Measurements from ENCODE around the gene ETV4.

ETV4 gene

GRCh38 chr17:43543771-43544575 is 2.2 kb downstream of the ETV4 start:
- no peak for DNase-seq (ENCODE audit: low read depth)

GRCh38 chr17:43543300-43543699 is 2.8 kb downstream of the ETV4 start:
- no peak for DNase-seq (ENCODE audit: low read depth)

GRCh38 chr17:43542859-43543258 is 3.3 kb downstream of the ETV4 start:
- no peak for DNase-seq (ENCODE audit: low read depth)

- DNase-seq (ENCODE audit: low read depth), result no peak
Observed at GRCh38 chr17:43540821-43541674, 5.1 kb downstream of the ETV4 start.

- DNase-seq (ENCODE audit: low read depth), result no peak
Observed at GRCh38 chr17:43536236-43536992, 9.7 kb downstream of the ETV4 start.

GRCh38 chr17:43534909-43535308 is 11.2 kb downstream of the ETV4 start:
- no peak for DNase-seq (ENCODE audit: low read depth)

GRCh38 chr17:43533699-43534098 is 12.4 kb downstream of the ETV4 start:
- DNase-seq (ENCODE audit: low read depth), result no peak

GRCh38 chr17:43532581-43532980 is 13.6 kb downstream of the ETV4 start:
- no peak for DNase-seq (ENCODE audit: low read depth)

GRCh38 chr17:43531955-43532354 is 14.2 kb downstream of the ETV4 start:
- DNase-seq (ENCODE audit: low read depth), result no peak

- no peak for DNase-seq (ENCODE audit: low read depth)
Observed at GRCh38 chr17:43531082-43531378, 15.1 kb downstream of the ETV4 start.

GRCh38 chr17:43530288-43531081 is 15.7 kb downstream of the ETV4 start:
- DNase-seq (ENCODE audit: low read depth), result no peak

GRCh38 chr17:43529947-43530287 is 16.2 kb downstream of the ETV4 start:
- DNase-seq (ENCODE audit: low read depth), result no peak

- DNase-seq (ENCODE audit: low read depth), result no peak
Observed at GRCh38 chr17:43528988-43529814, 16.9 kb downstream of the ETV4 start.

- no peak for DNase-seq (ENCODE audit: low read depth)
Observed at GRCh38 chr17:43528319-43528987, 17.7 kb downstream of the ETV4 start.

GRCh38 chr17:43526886-43527648 is 19.1 kb downstream of the ETV4 start:
- DNase-seq (ENCODE audit: low read depth), result no peak

GRCh38 chr17:43524945-43525575 is 21.1 kb downstream of the ETV4 start:
- no peak for DNase-seq (ENCODE audit: low read depth)

- DNase-seq (ENCODE audit: low read depth), result no peak
Observed at GRCh38 chr17:43521389-43521788, 24.8 kb downstream of the ETV4 start.

- no peak for DNase-seq (ENCODE audit: low read depth)
Observed at GRCh38 chr17:43517615-43518386, 28.3 kb downstream of the ETV4 start.
